ENCODE measurements around the gene RNF208. TPM values are rescaled to one million over a fixed set of nuclear protein-coding genes. Genes with fewer than 3 reads are reported as not detected.

The RNF208 gene
- total RNA-seq, 1 donor from 2014 or later = 3.3 TPM

DNA sequence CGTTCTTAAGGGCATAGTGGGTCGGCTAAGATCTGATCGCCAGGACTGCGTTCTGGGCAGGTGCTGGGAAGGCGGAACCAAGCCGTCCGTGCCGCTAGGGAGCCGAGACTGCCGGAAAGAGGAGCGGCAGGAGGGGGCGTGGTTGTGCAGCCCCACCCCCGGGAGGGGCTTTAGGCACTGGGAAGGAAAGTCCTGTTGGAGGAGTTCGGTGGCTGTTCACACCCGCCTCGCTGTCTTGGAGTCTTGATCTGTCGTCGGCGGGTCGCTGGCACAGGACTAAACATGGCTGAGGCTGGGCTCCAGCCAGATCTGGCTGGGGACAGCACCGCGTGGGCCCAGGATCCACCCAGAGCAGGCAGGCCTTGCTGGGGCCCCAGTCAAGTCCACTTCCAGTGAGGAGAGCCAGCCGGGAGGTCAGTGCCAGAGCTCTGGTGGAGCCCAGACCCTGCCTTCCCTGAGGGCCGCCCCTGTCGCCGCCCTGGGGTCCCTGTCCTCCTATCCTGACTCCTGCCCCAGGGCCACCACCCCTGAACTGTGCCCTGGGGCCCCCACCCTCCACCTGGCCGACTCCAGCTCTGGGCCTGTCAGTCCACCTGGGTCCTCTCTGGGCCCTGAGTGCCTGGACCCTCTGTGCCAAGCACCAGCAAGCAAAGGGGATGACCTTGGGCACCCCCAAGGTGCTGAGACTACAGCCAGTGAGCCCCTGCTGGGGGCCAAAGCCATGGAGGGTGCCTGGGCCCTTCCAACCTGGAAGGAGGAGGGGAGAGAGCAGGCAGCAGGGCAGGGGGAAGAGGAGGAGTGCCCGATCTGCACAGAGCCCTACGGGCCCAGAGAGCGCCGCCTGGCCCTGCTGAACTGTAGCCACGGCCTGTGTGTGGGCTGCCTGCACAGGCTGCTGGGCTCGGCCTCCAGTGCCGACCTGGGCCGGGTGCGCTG, 4.5 kb downstream of the RNF208 start:
- intact Hi-C loops (cut with micrococcal nuclease) = no loop called here

GRCh38 chr9:137216188-137216965, 5.7 kb downstream of the RNF208 start:
- intact Hi-C loops (cut with micrococcal nuclease) = no loop called here

- intact Hi-C loops (cut with micrococcal nuclease) = no loop called here
These were observed 6.6 kb downstream of the RNF208 start for GRCh38 chr9:137215196-137215986.

- intact Hi-C loops (cut with micrococcal nuclease) = no loop called here
These were observed 7.4 kb downstream of the RNF208 start for GRCh38 chr9:137214620-137215019.

DNA sequence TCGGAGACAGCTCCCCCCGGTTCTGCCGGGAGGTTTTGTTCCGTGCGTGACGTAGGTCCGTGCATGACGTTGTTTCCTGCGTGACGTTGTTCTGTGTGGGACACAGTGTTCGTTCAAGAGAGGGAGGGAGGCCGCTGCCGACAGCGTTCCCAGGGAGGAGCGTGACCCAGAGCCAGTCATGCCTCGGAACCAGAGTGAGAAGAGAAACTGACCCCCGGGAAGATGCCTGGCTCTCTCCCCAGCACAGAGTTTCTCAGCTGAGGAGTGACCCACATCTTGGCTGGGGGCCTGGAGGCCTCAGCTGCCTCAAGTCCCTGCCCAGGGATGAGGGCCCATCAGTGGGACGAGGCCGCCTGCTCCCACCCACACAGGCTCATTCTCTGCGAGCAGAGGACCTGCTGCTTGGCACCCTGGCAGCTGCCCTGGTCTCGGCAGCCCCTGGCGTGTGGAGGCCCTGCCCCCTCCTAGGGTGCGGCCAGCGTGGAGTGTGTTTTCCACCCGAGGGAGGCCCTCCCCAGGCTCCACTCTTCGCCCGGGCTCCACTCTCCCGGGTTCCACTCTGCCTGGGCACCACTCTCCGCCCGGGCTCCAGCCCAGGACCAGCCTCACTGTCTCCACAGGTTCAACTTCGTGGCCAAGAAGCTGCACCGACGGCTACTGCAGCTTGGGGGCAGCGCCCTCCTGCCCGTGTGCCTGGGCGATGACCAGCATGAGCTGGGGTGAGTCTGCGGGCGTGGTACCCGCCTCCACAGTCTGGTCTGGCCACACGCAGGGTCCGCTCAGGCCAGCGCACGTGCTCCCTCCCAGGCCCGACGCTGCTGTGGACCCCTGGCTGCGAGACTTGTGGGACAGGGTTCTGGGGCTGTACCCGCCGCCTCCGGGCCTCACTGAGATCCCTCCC, 8.6 kb downstream of the RNF208 start:
- intact Hi-C loops (cut with micrococcal nuclease) = no loop called here

- intact Hi-C loops (cut with micrococcal nuclease) = no loop called here
These were observed 9.5 kb downstream of the RNF208 start for GRCh38 chr9:137212520-137212919.

- intact Hi-C loops (cut with micrococcal nuclease) = no loop called here
These were observed 10.5 kb downstream of the RNF208 start for GRCh38 chr9:137211532-137211931.

GRCh38 chr9:137206602-137207001, 15.4 kb downstream of the RNF208 start:
- intact Hi-C loops (cut with micrococcal nuclease) = loop anchor here (5.0 kb wide), 2 partner anchors 36 to 79 kb away; partner anchors contain the start of gene TUBB4B

DNA sequence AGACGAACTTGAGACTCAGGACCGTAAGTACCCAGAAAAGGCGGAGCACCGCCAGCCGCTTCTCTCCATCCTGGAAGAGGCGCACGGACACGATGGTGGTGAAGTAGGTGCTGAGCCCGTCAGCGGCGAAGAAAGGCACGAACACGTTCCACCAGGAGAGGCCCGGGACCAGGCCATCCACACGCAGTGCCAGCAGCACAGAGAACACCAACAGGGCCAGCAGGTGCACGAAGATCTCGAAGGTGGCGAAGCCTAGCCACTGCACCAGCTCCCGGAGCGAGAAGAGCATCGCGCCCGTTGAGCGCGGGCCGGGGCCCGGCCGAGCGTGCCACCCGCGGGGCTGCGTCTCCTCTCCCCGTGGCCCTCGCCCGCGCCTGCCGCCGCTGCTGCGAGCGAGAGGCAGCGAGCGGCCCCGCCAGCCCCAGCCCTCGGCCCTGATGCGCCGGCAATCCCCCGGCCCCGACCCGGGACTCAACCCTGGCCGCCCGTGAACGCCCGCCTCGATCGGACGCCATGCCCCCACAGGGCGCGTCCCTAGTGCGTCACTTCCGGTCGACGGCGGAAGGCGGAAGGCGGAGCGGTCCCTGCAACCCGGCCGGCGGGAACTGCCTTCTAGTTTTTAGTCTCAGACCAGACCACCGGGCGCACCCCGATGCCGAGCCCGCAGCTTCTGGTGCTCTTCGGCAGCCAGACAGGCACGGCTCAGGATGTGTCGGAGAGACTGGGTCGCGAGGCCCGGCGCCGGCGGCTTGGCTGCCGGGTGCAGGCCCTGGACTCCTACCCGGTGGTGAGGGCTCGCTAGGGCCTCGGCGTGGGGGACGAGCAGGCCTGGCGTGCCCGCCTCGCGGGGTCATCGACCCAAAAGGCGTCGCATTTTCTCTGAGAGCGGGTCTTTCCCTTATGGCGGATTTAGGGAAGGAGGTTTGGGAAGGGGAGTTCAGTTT, 16.6 kb downstream of the RNF208 start, which contains the start of the genes NDOR1 and TMEM203:
Gene NDOR1, plus strand, starts transcription at position 575 of the 944 bp plus-strand sequence. Its CDS starts 78 bp downstream, at position 653.
Gene TMEM203, minus strand, starts transcription at position 523 of the 944 bp plus-strand sequence. Its CDS starts 234 bp downstream, at position 289.
- intact Hi-C loops (cut with micrococcal nuclease) = loop anchor here (1.0 to 5.0 kb wide), 4 partner anchors 17 to 78 kb away; partner anchors contain the start of genes ANAPC2, SSNA1 and TUBB4B

DNA sequence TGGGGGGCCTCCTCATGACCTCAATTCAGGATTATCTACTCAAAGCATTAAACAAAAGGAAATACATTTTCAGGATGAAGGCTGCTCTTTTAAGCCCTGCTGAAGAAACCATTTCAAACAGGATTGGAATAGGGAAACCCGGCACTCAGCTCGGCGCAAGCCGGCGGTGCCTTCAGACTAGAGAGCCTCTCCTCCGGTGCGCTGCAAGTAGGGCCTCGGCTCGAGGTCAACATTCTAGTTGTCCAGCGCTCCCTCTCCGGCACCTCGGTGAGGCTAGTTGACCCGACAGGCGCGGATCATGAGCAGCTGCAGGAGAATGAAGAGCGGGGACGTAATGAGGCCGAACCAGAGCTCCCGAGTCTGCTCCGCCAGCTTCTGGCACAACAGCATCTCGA, 17.3 kb downstream of the RNF208 start:
- intact Hi-C loops (cut with micrococcal nuclease) = loop anchor here (1.0 to 5.0 kb wide), 4 partner anchors 16 to 77 kb away; partner anchors contain the start of genes ANAPC2, SSNA1 and TUBB4B

GRCh38 chr9:137202966-137203365, 19.1 kb downstream of the RNF208 start:
- intact Hi-C loops (cut with micrococcal nuclease) = no loop called here

DNA sequence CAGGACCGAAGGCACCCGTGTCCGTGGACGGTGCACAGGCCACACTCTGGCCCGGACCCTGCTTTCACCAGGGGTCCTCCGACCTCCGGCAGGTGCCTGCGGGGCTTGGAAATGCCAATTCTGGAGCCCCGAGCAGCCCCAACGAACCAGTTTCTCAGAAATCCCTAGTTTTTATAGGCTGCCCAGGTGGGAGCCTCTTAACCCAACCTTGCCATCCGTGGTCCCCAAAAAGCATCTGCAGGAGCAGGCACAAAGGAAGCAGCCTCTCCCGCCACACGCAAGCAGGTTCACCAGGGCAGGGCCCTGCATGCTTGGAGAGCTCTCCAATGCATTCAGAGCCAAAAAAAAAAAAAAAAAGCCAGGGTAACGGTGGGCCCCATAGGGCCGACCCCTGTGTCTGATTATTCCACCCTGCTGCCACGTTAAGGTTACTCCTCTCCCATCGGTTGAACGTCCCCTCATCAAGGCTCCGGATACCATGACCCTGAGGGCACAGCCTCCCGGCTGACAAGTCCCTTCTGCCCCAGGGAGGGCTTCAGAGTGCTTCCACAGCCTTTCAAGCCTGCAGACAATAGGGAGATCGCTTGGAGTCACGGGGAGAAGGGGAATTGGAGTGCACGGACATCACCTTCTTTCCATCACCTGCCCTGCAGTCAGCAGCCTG, 20.7 kb downstream of the RNF208 start:
- intact Hi-C loops (cut with micrococcal nuclease) = loop anchor here (2.0 kb wide), 1 partner anchor 51 kb away; no protein-coding TSS in a partner anchor

DNA sequence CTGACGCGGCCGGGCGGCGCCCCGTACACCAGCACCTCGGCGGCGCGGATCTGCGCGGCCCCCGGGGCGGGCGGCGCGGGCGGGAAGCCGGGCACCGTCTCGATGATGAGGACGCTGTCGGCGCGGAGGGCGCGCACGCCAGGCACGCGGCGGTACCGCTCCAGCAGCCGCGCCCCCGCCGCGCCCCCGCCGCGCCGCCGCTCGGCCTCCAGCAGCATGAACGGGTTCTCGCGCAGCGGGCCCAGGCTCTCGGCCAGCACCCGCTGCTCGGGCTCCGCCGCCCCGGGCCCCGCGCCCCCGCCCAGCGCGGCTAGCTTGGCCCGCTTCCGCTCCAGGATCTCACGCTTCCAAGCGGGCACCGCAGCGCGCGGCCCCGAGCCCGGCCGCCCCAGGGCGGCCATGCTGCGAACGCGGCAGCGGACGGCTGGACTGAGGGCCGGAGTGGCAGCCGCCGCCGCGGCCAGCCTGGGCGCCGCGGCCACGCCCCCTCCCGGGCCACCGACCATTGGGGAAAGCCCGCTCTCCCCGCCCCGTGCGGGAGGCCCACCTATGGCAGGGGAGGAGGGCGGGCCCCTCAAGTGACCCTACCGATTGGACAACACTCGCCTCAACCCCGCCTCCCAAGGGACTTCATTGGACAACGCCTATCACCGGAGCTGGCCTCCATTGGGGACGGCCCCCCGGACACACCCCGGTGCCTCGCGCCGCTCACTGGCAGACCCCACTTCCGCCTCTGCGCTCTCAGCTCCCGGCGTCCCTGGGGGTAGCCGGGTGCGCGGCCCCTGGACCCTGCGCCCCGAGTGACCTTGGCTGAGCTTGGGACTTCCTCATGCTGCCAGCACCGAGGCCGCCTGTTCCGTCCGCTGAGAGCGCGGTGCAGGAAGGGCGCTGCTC, 21.5 kb downstream of the RNF208 start, which contains the start of gene TPRN:
Gene TPRN, minus strand, starts transcription at position 431 of the 894 bp plus-strand sequence. Its CDS starts 30 bp downstream, at position 401.
- intact Hi-C loops (cut with micrococcal nuclease) = loop anchor here (1.0 to 2.0 kb wide), 2 partner anchors 23 to 50 kb away; no protein-coding TSS in a partner anchor

DNA sequence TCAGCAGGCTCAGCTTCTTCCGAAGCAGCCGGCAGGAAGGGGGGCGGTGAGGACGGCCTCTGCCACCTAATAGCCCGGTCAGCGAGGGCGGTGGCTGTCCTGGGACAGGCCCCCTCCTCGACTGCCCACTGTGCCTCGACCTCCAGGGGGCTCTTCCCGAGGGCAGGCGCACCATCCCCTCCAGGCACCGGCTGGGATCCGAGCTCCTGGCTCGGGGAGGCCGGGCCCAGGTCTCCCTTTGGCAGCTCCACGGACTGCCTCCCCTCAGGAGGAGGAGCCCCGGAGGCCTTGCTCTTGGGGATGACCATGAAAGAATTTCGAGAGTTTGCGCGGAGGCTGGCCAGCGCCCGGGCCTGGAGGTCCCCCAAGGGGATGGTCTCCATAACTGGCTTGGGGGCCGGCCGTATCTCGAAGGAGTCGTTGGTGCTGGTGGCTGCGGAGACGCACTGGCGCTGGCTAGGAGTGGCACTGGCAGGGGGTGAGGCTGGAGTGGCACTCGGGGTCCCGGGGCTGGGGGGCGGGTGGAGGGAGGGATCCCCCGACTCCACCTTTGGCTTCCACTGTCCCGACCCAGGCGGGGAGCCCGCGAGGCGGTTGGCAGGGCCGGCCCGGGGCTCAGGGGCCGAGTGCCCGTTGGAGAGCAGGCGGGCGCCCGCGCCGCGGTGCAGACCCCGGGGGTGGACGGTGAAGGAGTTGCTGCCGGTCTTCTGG, 22.5 kb downstream of the RNF208 start:
- intact Hi-C loops (cut with micrococcal nuclease) = loop anchor here (1.0 to 2.0 kb wide), 2 partner anchors 24 to 49 kb away; no protein-coding TSS in a partner anchor

GRCh38 chr9:137198902-137199283, 23.1 kb downstream of the RNF208 start:
- intact Hi-C loops (cut with micrococcal nuclease) = no loop called here

All from T-helper 2 cell treated with Interferon-gamma antibody and Interleukin-4, amounts not matched to agents 100 ng/mL and 5 ng/mL, for 36 hours (primary cell).